Measurements from ENCODE around the gene SCOC.
A peak's percentile ranks its signal among the peaks of the same experiment; 100 is the strongest.

SCOC gene

DNA sequence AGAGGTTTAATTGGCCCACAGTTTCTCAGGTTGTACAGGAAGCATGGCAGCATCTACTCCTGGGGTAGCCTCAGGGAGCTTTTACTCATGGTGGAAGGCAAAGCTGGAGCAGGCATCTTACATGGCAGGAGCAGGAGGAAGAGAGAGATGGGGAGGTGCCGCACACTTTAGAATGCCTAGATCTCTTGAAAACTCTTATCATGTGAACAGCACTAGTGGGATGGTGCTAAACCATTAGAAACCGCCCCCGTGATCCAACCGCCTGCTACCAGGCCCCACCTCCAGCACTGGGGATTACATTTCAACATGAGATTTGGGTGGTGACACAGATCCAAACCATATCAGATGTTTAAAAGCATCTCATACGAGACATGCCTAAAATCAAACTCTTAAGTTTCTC is 41.6 kb upstream of the SCOC start:
- Histone ChIP-seq H3K79me2 (no peaks in the 10 kb centered on the region), H3K9ac (no peak overlapping the region), H3K4me3 (ENCODE audit: low read depth, low read length) (no peak overlapping the region), H3K9me3 (ENCODE audit: control insufficient read depth, low read length) (no peaks in the 10 kb centered on the region), H3K27me3 (ENCODE audit: control insufficient read depth, insufficient read depth, low read length) (no peaks in the 10 kb centered on the region), H3K27ac (no peak overlapping the region), H3K4me2 (ENCODE audit: low read length) (no peak overlapping the region), H3K36me3 (ENCODE audit: control insufficient read depth, insufficient read depth, low read length) (no peaks in the 10 kb centered on the region), H2AFZ (no peak overlapping the region), H3K4me1 (no peaks in the 10 kb centered on the region)
- TF ChIP-seq, protein P1, sequence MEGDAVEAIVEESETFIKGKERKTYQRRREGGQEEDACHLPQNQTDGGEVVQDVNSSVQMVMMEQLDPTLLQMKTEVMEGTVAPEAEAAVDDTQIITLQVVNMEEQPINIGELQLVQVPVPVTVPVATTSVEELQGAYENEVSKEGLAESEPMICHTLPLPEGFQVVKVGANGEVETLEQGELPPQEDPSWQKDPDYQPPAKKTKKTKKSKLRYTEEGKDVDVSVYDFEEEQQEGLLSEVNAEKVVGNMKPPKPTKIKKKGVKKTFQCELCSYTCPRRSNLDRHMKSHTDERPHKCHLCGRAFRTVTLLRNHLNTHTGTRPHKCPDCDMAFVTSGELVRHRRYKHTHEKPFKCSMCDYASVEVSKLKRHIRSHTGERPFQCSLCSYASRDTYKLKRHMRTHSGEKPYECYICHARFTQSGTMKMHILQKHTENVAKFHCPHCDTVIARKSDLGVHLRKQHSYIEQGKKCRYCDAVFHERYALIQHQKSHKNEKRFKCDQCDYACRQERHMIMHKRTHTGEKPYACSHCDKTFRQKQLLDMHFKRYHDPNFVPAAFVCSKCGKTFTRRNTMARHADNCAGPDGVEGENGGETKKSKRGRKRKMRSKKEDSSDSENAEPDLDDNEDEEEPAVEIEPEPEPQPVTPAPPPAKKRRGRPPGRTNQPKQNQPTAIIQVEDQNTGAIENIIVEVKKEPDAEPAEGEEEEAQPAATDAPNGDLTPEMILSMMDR (IDR thresholded peaks at IDR 0.05) = no peak

DNA sequence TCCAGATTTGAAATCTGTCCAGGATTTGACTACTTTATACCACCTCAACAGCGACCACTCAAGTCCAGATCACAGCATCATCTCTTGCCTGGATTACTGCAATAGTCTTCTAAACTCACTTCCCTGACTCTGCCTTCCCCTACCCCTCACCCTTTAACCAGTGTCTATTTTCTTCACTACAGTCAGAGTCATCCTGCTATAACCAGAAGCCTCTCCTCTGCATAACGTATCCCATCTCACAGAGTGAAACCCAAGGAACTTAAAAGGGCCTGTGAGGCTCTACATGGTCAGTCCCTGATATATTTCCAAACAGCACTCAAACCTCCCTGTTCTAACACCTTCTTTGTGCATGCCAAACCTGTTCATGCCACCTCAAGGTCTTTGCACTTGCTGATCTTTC is 40.7 kb upstream of the SCOC start:
- Histone ChIP-seq H3K27ac (no peak overlapping the region), H2AFZ (peak overlapping the region; percentile 5), H3K79me2 (no peaks in the 10 kb centered on the region), H3K4me1 (no peaks in the 10 kb centered on the region), H3K9me3 (ENCODE audit: control insufficient read depth, low read length) (no peaks in the 10 kb centered on the region), H3K9ac (no peak overlapping the region), H3K36me3 (ENCODE audit: control insufficient read depth, insufficient read depth, low read length) (no peaks in the 10 kb centered on the region), H3K27me3 (ENCODE audit: control insufficient read depth, insufficient read depth, low read length) (no peaks in the 10 kb centered on the region), H3K4me3 (ENCODE audit: low read depth, low read length) (no peak overlapping the region), H3K4me2 (ENCODE audit: low read length) (no peak overlapping the region)
- TF ChIP-seq, protein P1 (IDR thresholded peaks at IDR 0.05) = no peak

DNA sequence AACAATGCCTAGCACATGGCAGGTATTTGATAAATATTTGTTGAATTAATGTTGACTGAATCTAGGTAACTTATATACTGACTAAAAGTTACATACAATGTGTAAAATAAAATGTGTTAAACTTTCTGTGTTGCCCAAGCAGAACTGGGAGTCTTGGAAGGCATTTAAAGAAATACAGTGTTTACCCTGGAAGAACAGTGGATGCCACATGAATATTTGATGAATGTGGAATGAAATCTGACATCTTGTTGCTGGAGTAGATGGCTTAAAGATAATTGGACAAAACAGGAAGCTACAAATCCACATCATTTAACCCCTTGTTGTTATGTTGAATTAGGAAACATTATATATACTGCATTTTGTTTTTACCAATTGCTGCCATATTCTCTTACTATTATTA is 39.9 kb upstream of the SCOC start:
- H2AFZ ChIP-seq = no peak overlapping the region
- H3K9ac ChIP-seq = no peak overlapping the region
- no peak overlapping the region for H3K4me3 ChIP-seq (ENCODE audit: low read depth, low read length)
- H3K4me2 ChIP-seq (ENCODE audit: low read length) = no peak overlapping the region
- no peaks in the 10 kb centered on the region for H3K4me1 ChIP-seq
- no peak overlapping the region for H3K27ac ChIP-seq
- no peaks in the 10 kb centered on the region for H3K79me2 ChIP-seq
- no peaks in the 10 kb centered on the region for H3K9me3 ChIP-seq (ENCODE audit: control insufficient read depth, low read length)
- TF ChIP-seq, protein P1 (IDR thresholded peaks at IDR 0.05) = no peak
- H3K36me3 ChIP-seq (ENCODE audit: control insufficient read depth, insufficient read depth, low read length) = no peaks in the 10 kb centered on the region
- no peaks in the 10 kb centered on the region for H3K27me3 ChIP-seq (ENCODE audit: control insufficient read depth, insufficient read depth, low read length)

DNA sequence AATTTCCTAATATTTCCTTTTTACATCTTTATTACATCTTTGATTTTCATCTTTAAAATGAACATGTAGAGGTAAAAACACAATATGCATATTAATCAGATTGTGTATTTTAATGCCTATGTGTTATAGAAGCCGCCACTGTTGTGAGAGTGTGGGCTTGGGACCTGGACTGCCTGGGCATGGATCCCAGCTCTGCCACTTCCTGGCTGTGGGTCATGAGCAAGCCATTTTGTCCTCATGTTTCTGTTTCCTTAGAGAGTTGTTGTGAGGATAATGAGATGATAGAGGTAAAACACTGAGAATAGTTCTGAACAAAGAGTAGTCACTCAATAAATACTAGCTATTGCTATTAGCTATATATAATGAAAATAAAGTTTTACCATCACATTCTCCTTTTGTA is 38.4 kb upstream of the SCOC start:
- no peaks in the 10 kb centered on the region for H3K9me3 ChIP-seq (ENCODE audit: control insufficient read depth, low read length)
- H3K9ac ChIP-seq = no peak overlapping the region
- no peak overlapping the region for H3K27ac ChIP-seq
- H3K4me2 ChIP-seq (ENCODE audit: low read length) = no peak overlapping the region
- H3K27me3 ChIP-seq (ENCODE audit: control insufficient read depth, insufficient read depth, low read length) = no peaks in the 10 kb centered on the region
- no peaks in the 10 kb centered on the region for H3K4me1 ChIP-seq
- H3K4me3 ChIP-seq (ENCODE audit: low read depth, low read length) = no peak overlapping the region
- TF ChIP-seq, protein P1 (IDR thresholded peaks at IDR 0.05) = no peak
- H3K79me2 ChIP-seq = no peaks in the 10 kb centered on the region
- no peaks in the 10 kb centered on the region for H3K36me3 ChIP-seq (ENCODE audit: control insufficient read depth, insufficient read depth, low read length)
- no peak overlapping the region for H2AFZ ChIP-seq

DNA sequence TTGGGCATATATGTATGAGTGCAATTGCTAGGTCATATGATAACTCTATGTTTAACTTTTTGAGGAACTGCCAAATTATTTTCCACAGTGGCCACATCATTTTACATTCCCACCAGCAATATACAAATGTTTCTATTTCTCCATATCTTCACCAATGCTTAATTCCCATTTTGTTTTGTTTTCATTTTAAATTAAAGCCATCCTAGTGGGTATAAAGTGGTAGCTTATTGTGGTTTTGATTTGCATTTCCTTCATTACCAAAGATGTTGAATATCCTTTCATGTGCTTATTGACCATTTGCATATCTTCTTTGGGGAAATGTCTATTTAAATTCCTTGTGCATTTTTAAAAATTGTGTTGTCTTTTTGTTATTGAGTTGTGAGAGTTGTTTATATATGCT is 36.7 kb upstream of the SCOC start:
- H3K4me1 ChIP-seq = no peaks in the 10 kb centered on the region
- H3K9me3 ChIP-seq (ENCODE audit: control insufficient read depth, low read length) = no peaks in the 10 kb centered on the region
- TF ChIP-seq, protein P1 (IDR thresholded peaks at IDR 0.05) = no peak
- no peak overlapping the region for H3K4me3 ChIP-seq (ENCODE audit: low read depth, low read length)
- H3K27me3 ChIP-seq (ENCODE audit: control insufficient read depth, insufficient read depth, low read length) = no peaks in the 10 kb centered on the region
- no peak overlapping the region for H3K27ac ChIP-seq
- no peak overlapping the region for H3K4me2 ChIP-seq (ENCODE audit: low read length)
- no peak overlapping the region for H3K9ac ChIP-seq
- no peaks in the 10 kb centered on the region for H3K36me3 ChIP-seq (ENCODE audit: control insufficient read depth, insufficient read depth, low read length)
- no peak overlapping the region for H2AFZ ChIP-seq
- no peaks in the 10 kb centered on the region for H3K79me2 ChIP-seq

Measured in parathyroid adenoma (tissue), 2 donors.